PC-9 (cell line): ENCODE data around the gene OR8D2. TPM values are rescaled to one million over a fixed set of nuclear protein-coding genes. Genes with fewer than 3 reads are reported as not detected.

Experiments used
- BruUV-seq: library from RNA; stranded (reverse); fragments of 400-500 nt; replicated peaks from 2 replicates; lab custom pipeline; 2021; lab: Mats Ljungman, UMichigan
- CTCF ChIA-PET: fragments of 300-600 bp; sonication (Branson Sonifier 250); formaldehyde crosslinking; loops from one replicate; lab custom pipeline; 2022; ENCODE audit warnings: antibody characterized with exemption; lab: Charles Lee
- POLR2A ChIA-PET: fragments of 300-600 bp; sonication (Branson Sonifier 250); formaldehyde crosslinking; loops from one replicate; lab custom pipeline; 2022; ENCODE audit warnings: antibody characterized with exemption; ENCODE audit not compliant: unreplicated experiment; lab: Charles Lee
- DNase-seq, 2 experiments: peaks; one replicate each; pipeline versions ENCODE4 v3.0.0 to v3.0.0-alpha.2; 2015 to 2022; ENCODE audit warnings: mixed read lengths in 1 of 2
- H2AFZ ChIP-seq: fragments of 200-600 bp; sonication (generic); 2 replicates; pipeline ENCODE4 v1.8.1; 2017; ENCODE audit warnings: antibody characterized with exemption
- H3F3A ChIP-seq: fragments of 200-600 bp; sonication (generic); 2 replicates; pipeline ENCODE4 v1.8.1; 2017; ENCODE audit warnings: antibody characterized with exemption, mild to moderate bottlenecking, low read depth; ENCODE audit not compliant: insufficient read depth
- H3K27ac ChIP-seq: fragments of 200-600 bp; sonication (generic); 2 replicates; pipeline ENCODE4 v1.6.1; 2016; ENCODE audit warnings: mixed run types
- H3K27me3 ChIP-seq: fragments of 200-600 bp; sonication (generic); 2 replicates; pipeline ENCODE4 v1.6.1; 2016; ENCODE audit warnings: low read depth, mixed run types; ENCODE audit not compliant: insufficient read depth
- H3K36me3 ChIP-seq: fragments of 200-600 bp; sonication (generic); 2 replicates; pipeline ENCODE4 v1.6.1; 2016; ENCODE audit warnings: low read depth, mixed run types
- H3K4me1 ChIP-seq: fragments of 200-600 bp; sonication (generic); replicated peaks from 2 replicates; pipeline ENCODE4 v1.6.1; 2016; ENCODE audit warnings: mixed run types; ENCODE audit not compliant: insufficient read depth
- H3K4me2 ChIP-seq: fragments of 200-600 bp; sonication (generic); 2 replicates; pipeline ENCODE4 v1.6.1; 2017; ENCODE audit warnings: mixed run types
- H3K4me3 ChIP-seq: fragments of 200-600 bp; sonication (generic); 2 replicates; pipeline ENCODE4 v1.6.1; 2016; ENCODE audit warnings: mixed run types
- H3K79me2 ChIP-seq: fragments of 200-600 bp; sonication (generic); 2 replicates; pipeline ENCODE4 v1.6.1; 2017; ENCODE audit warnings: low read depth, mixed run types
- H3K9me2 ChIP-seq: fragments of 200-600 bp; sonication (generic); 2 replicates; pipeline ENCODE4 v1.8.1; 2017; ENCODE audit warnings: mild to moderate bottlenecking; ENCODE audit not compliant: insufficient read depth
- H3K9me3 ChIP-seq: fragments of 200-600 bp; sonication (generic); 2 replicates; pipeline ENCODE4 v1.8.1; 2016; ENCODE audit warnings: low read depth; ENCODE audit not compliant: insufficient read depth
- H4K20me1 ChIP-seq: fragments of 200-600 bp; sonication (generic); 2 replicates; pipeline ENCODE4 v1.8.1; 2017; ENCODE audit not compliant: insufficient read depth
- CTCF ChIP-seq: fragments of 200-600 bp; sonication (generic); conservative IDR thresholded peaks from 2 replicates; pipeline ENCODE4 v1.6.1; 2017; ENCODE audit warnings: mixed run types, antibody characterized with exemption, mild to moderate bottlenecking, moderate library complexity
- EZH2 ChIP-seq: fragments of 200-600 bp; sonication (generic); IDR thresholded peaks from 2 replicates; pipeline ENCODE4 v1.8.0; 2017; ENCODE audit warnings: antibody characterized with exemption, low read depth
- intact Hi-C: fragments of 100-400 bp; cut with micrococcal nuclease; formaldehyde crosslinking; loops from one replicate; pipeline ENCODE4 v1.10.0; 2022; ENCODE audit not compliant: unreplicated experiment
- total RNA-seq: library from RNA; stranded (reverse); gene quantifications from 2 replicates; pipeline ENCODE4 v1.2.3, GENCODE V29; 2021

OR8D2 gene
- total RNA-seq, 1 experiment from 2014 or later: not detected

GRCh38 chr11:124301548-124301947 is 18.4 kb downstream of the OR8D2 start:
- no peaks in the 10 kb centered on the region for H3K9me3 ChIP-seq
- ChIA-PET POLR2A (no interaction called here), CTCF (no interaction called here)
- H3K4me2 ChIP-seq: no peak overlapping the region
- H3K36me3 ChIP-seq: no peaks in the 10 kb centered on the region
- H4K20me1 ChIP-seq: no peaks in the 10 kb centered on the region
- no peaks in the 10 kb centered on the region for H3K27me3 ChIP-seq
- H3K9me2 ChIP-seq: 0 out of 2 replicates have a peak, but pooled peaks cover 2% of the 10 kb centered on the region
- H3K4me1 ChIP-seq: no peaks in the 10 kb centered on the region
- BruUV-seq: no TSS peak
- TF ChIP-seq CTCF: no peak
- TF ChIP-seq EZH2: no peak
- no peak overlapping the region for H2AFZ ChIP-seq
- no peak overlapping the region for H3K27ac ChIP-seq
- H3K79me2 ChIP-seq: no peaks in the 10 kb centered on the region
- no peak for DNase-seq
- intact Hi-C loops: no loop called here
- no peaks in the 10 kb centered on the region for H3F3A ChIP-seq
- H3K4me3 ChIP-seq: no peak overlapping the region

GRCh38 chr11:124297921-124298320 is 22.1 kb downstream of the OR8D2 start:
- DNase-seq: no peak
- no peaks in the 10 kb centered on the region for H3K36me3 ChIP-seq
- no peak overlapping the region for H2AFZ ChIP-seq
- CTCF ChIA-PET: no interaction called here
- no peak for TF ChIP-seq CTCF
- no peak for TF ChIP-seq EZH2
- no TSS peak for BruUV-seq
- no peaks in the 10 kb centered on the region for H4K20me1 ChIP-seq
- H3K4me1 ChIP-seq: no peaks in the 10 kb centered on the region
- H3K27me3 ChIP-seq: no peaks in the 10 kb centered on the region
- 0 out of 2 replicates have a peak, but pooled peaks cover 2% of the 10 kb centered on the region for H3K9me2 ChIP-seq
- H3F3A ChIP-seq: no peaks in the 10 kb centered on the region
- H3K4me3 ChIP-seq: no peak overlapping the region
- H3K4me2 ChIP-seq: no peak overlapping the region
- no peaks in the 10 kb centered on the region for H3K9me3 ChIP-seq
- POLR2A ChIA-PET: no interaction called here
- H3K79me2 ChIP-seq: no peaks in the 10 kb centered on the region
- intact Hi-C loops: no loop called here
- no peak overlapping the region for H3K27ac ChIP-seq

- Histone ChIP-seq H3K4me1 (no peaks in the 10 kb centered on the region), H3K4me3 (no peak overlapping the region), H3K36me3 (no peaks in the 10 kb centered on the region), H3K27ac (no peak overlapping the region), H3K4me2 (no peak overlapping the region), H3K27me3 (no peaks in the 10 kb centered on the region), H4K20me1 (no peaks in the 10 kb centered on the region), H3F3A (no peaks in the 10 kb centered on the region), H3K79me2 (no peaks in the 10 kb centered on the region), H3K9me3 (no peaks in the 10 kb centered on the region), H2AFZ (no peak overlapping the region), H3K9me2 (0 out of 2 replicates have a peak, but pooled peaks cover 2% of the 10 kb centered on the region)
- CTCF ChIA-PET: no interaction called here
- BruUV-seq: no TSS peak
- POLR2A ChIA-PET: no interaction called here
- intact Hi-C loops: no loop called here
- DNase-seq: no peak
- no peak for TF ChIP-seq EZH2
- TF ChIP-seq CTCF: no peak
Measured at GRCh38 chr11:124296016-124296415, 24.0 kb downstream of the OR8D2 start.
